Prostate gland (tissue), 2 donors: Measurements from ENCODE around the gene EIF3M. TPM values are rescaled to one million over a fixed set of nuclear protein-coding genes. Genes with fewer than 3 reads are reported as not detected.

ENCODE experiments used
- DNase-seq: peaks from one replicate; pipeline ENCODE4 v3.0.0-alpha.2; 2019; ENCODE audit warnings: low spot score
- H3K27ac ChIP-seq, 2 donors: fragments of 200-600 bp; sonication (generic); 2 replicates each; pipeline ENCODE4 v1.5.1; 2017 to 2019
- H3K27me3 ChIP-seq: fragments of 200-600 bp; sonication (generic); replicated peaks from 2 replicates; pipeline ENCODE4 v1.5.1; 2019; ENCODE audit not compliant: insufficient read depth
- H3K36me3 ChIP-seq, 2 donors: fragments of 200-600 bp; sonication (generic); 1 replicate in 1 of 2; 2 replicates in 1 of 2; pipeline versions ENCODE4 v1.5.1 to v1.8.1; 2017 to 2019
- H3K4me1 ChIP-seq: fragments of 200-600 bp; sonication (generic); replicated peaks from 2 replicates; pipeline ENCODE4 v1.5.1; 2019
- H3K4me3 ChIP-seq, 2 donors: fragments of 200-600 bp; sonication (generic); 2 replicates each; pipeline ENCODE4 v1.5.1; 2017 to 2019
- H3K9me3 ChIP-seq: fragments of 200-600 bp; sonication (generic); 2 replicates; pipeline ENCODE4 v1.5.1; 2017
- POLR2A ChIP-seq: fragments of 450-650 bp; IDR thresholded peaks from one replicate; pipeline ENCODE4 v1.6.1; 2016; ENCODE audit warnings: antibody characterized with exemption, mild to moderate bottlenecking
- POLR2AphosphoS5 ChIP-seq: sonication (generic); formaldehyde crosslinking; IDR thresholded peaks from one replicate; pipeline ENCODE4 v1.6.1; 2017; ENCODE audit warnings: antibody characterized with exemption
- WGBS: methylation state at CpG from one replicate; pipeline ENCODE4 v1.1.5; 2018; 5-methylcytosine and 5-hydroxymethylcytosine counted together
- intact Hi-C: fragments of 100-400 bp; cut with DNase I; formaldehyde crosslinking; loops from one replicate; pipeline ENCODE4 v1.14.2; 2022
- total RNA-seq, 2 donors: library from RNA; depleted of rRNA; stranded (reverse); fragments of >200 nt; gene quantifications; one replicate each; pipeline ENCODE4 v1.1.0, GENCODE V29; 2016
- TF ChIP-seq, protein P1 (sequence below), 4 experiments: fragments of 200-600 bp in 2 of 4; fragments of 450-650 bp in 2 of 4; sonication (generic) in 2 of 4; IDR thresholded peaks; 1 replicate in 3 of 4; 2 replicates in 1 of 4; pipeline ENCODE4 v1.5.1; 2016 to 2019; ENCODE audit warnings: antibody characterized with exemption in 4 of 4, mild to moderate bottlenecking in 2 of 4, moderate library complexity in 2 of 4

EIF3M gene
- total RNA-seq, 2 donors from 2014 or later: 353 to 458 TPM

DNA sequence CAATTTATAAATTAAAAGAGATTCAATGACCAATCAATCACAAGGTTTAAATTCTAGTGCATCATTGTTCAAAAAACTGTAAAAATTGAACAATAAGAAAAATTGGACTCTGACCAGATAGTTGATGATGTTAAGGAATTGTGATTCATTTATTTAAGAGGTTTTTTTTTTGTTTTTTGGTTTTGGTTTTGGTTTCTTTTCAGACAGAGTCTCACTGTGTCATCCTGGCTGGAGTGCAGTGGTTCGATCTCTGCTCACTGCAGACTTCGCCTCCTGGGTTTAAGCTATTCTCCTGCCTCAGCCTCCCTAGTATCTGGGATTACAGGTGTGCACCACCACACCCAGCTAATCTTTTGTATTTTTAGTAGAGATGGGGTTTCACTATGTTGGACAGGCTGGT is 17.1 kb upstream of the EIF3M start:
- DNase-seq: no peak
- WGBS: 83% methylated on average over 2 of the region's 2 CpGs
- intact Hi-C loops: no loop called here
- Histone ChIP-seq H3K36me3 (no peaks in the 10 kb centered on the region), H3K27ac (no peak overlapping the region), H3K27me3 (no peaks in the 10 kb centered on the region), H3K9me3 (no peaks in the 10 kb centered on the region), H3K4me3 (no peak overlapping the region), H3K4me1 (no peaks in the 10 kb centered on the region)
- no peak for TF ChIP-seq POLR2A
- TF ChIP-seq, protein P1, sequence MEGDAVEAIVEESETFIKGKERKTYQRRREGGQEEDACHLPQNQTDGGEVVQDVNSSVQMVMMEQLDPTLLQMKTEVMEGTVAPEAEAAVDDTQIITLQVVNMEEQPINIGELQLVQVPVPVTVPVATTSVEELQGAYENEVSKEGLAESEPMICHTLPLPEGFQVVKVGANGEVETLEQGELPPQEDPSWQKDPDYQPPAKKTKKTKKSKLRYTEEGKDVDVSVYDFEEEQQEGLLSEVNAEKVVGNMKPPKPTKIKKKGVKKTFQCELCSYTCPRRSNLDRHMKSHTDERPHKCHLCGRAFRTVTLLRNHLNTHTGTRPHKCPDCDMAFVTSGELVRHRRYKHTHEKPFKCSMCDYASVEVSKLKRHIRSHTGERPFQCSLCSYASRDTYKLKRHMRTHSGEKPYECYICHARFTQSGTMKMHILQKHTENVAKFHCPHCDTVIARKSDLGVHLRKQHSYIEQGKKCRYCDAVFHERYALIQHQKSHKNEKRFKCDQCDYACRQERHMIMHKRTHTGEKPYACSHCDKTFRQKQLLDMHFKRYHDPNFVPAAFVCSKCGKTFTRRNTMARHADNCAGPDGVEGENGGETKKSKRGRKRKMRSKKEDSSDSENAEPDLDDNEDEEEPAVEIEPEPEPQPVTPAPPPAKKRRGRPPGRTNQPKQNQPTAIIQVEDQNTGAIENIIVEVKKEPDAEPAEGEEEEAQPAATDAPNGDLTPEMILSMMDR (IDR thresholded peaks at IDR 0.05): no peak
- TF ChIP-seq POLR2AphosphoS5: no peak

DNA sequence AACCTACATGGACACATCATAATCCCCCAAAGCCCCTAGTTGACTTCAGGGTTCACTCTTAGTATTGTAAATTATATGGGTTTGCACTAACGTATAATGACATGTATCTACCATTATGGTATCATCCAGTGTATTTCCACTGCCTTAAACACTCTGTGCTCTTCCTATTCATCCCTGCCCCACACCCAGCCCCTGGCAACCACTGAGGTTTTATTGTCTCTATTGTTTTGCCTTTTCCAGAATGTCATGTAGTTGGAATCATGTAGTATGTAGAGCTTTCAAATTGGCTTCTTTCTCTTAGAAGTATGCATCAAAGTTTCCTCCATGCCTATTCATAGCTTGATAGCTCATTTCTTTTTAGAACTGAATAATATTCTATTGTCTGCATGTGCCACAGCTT is 16.5 kb upstream of the EIF3M start:
- intact Hi-C loops: no loop called here

DNA sequence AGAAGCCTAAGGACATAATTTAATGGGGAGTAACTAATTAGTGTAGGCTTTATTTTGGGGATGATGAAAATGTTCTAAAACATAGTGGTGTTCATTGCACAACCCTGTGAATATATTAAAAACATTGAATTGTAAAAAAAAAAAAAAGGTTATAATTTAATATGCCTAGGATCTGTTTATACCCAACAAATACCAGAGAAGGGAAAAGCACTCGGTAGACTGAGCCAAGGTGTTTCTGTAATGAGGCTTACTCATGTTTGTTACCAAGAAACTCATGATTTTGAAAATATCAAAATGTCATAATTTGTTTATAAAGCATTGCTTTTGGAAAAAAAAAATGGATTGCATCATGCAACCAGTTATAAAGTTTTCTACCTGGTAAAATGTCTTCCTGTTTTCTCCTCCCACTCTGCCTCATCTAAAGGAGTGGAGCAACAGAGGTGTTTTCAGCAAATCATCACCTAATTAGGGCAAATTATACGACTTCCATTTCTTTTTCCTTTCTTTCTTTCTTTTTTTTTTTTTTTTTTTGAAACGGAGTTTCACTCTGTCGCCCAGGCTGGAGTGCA is 14.2 kb upstream of the EIF3M start:
- no peaks in the 10 kb centered on the region for H3K27me3 ChIP-seq
- H3K36me3 ChIP-seq: no peaks in the 10 kb centered on the region
- no peak for TF ChIP-seq POLR2AphosphoS5
- TF ChIP-seq, protein P1 (IDR thresholded peaks at IDR 0.05): no peak
- no peak for TF ChIP-seq POLR2A
- no peak overlapping the region for H3K27ac ChIP-seq
- intact Hi-C loops: no loop called here
- H3K9me3 ChIP-seq: no peaks in the 10 kb centered on the region
- DNase-seq: no peak
- WGBS: 57% methylated on average over 4 of the region's 4 CpGs
- H3K4me1 ChIP-seq: no peaks in the 10 kb centered on the region
- no peak overlapping the region for H3K4me3 ChIP-seq

More for the DNA sequence above, 16.5 kb upstream of the EIF3M start:
- WGBS: 88% methylated on average over 1 of the region's 1 CpG
- H3K4me1 ChIP-seq: no peaks in the 10 kb centered on the region
- H3K27me3 ChIP-seq: no peaks in the 10 kb centered on the region
- no peak for DNase-seq
- no peak overlapping the region for H3K4me3 ChIP-seq
- H3K36me3 ChIP-seq: no peaks in the 10 kb centered on the region
- H3K9me3 ChIP-seq: no peaks in the 10 kb centered on the region
- no peak for TF ChIP-seq POLR2AphosphoS5
- TF ChIP-seq, protein P1 (IDR thresholded peaks at IDR 0.05): no peak
- no peak overlapping the region for H3K27ac ChIP-seq

DNA sequence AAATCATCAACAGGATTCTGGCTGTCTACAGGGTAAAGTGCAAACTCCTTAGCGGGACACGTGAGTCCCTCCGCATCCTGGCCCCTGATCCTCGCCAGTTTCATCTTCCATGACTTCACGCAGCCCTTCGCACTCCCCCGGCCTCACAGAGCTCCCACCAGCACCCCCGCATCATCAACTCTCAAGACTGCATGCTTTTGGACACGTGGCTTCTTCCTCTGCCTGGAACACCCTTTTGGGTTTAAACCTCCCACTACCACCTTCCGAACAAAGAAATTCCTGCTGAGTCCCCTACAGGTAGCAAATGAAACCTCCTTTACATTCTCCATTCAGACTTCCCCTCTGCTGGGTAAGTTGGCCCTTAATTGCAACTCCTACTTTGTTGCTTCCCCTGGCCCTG is 12.6 kb upstream of the EIF3M start:
- no peak for TF ChIP-seq POLR2A
- TF ChIP-seq, protein P1 (IDR thresholded peaks at IDR 0.05): no peak
- TF ChIP-seq POLR2AphosphoS5: no peak
- 48% methylated on average over 10 of the region's 10 CpGs for WGBS

DNA sequence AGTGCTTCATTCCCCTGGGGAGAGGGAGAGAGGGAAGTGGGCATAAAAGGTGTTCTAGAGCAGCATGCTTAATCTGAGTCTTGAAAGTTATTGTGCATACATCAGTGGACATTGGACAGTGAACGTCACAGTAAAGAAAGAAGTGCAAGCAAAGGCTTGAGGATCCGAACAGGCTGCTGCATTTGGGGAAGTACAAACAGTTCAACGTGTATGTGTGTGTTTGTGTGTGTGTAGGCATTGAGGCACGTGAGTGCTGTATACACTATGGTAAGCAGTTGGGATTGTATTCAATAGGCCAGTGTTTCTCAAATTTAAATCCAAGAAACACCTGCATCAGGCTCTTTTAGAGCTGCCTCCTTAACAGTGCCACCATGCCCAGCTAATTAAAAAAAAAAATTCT is 10.4 kb upstream of the EIF3M start:
- no peaks in the 10 kb centered on the region for H3K36me3 ChIP-seq
- H3K4me1 ChIP-seq: no peaks in the 10 kb centered on the region
- H3K27me3 ChIP-seq: no peaks in the 10 kb centered on the region
- no peak for TF ChIP-seq POLR2AphosphoS5
- TF ChIP-seq, protein P1 (IDR thresholded peaks at IDR 0.05): no peak
- TF ChIP-seq POLR2A: no peak
- 85% methylated on average over 4 of the region's 4 CpGs for WGBS
- H3K4me3 ChIP-seq: no peak overlapping the region
- H3K27ac ChIP-seq: no peak overlapping the region
- intact Hi-C loops: no loop called here
- H3K9me3 ChIP-seq: no peaks in the 10 kb centered on the region
- DNase-seq: no peak

More for the DNA sequence above, 12.6 kb upstream of the EIF3M start:
- Histone ChIP-seq H3K9me3 (no peaks in the 10 kb centered on the region), H3K27me3 (no peaks in the 10 kb centered on the region), H3K4me1 (no peaks in the 10 kb centered on the region), H3K36me3 (no peaks in the 10 kb centered on the region), H3K4me3 (no peak overlapping the region), H3K27ac (no peak overlapping the region)
- intact Hi-C loops: no loop called here
- no peak for DNase-seq
